Testis (tissue), 2 donors: ENCODE results near the gene CADM1.

Source experiments
- CTCF ChIP-seq, 3 experiments: fragments of 450-650 bp in 2 of 3; fragments of 200-600 bp in 1 of 3; sonication (generic) in 1 of 3; IDR thresholded peaks; one replicate each; pipeline ENCODE4 v1.5.1; 2016 to 2019; ENCODE audit warnings: antibody characterized with exemption in 3 of 3, mild to moderate bottlenecking in 2 of 3, moderate library complexity in 1 of 3
- POLR2A ChIP-seq: fragments of 450-650 bp; IDR thresholded peaks from one replicate; pipeline ENCODE4 v1.6.1; 2017; ENCODE audit warnings: antibody characterized with exemption, mild to moderate bottlenecking, moderate library complexity

GRCh38 chr11:115191761-115192160 lies 312.5 kb downstream of the CADM1 start:
- TF ChIP-seq POLR2A (no peak), CTCF (IDR thresholded peaks at IDR 0.05) (no peak)
